Measurements from ENCODE around the gene ATP2A1.
"Not testable (repeated sequence)": the region's sequence is repeated elsewhere in the genome, so short reads cannot be mapped to it uniquely, and the experiment has no call there.

The ATP2A1 gene

DNA sequence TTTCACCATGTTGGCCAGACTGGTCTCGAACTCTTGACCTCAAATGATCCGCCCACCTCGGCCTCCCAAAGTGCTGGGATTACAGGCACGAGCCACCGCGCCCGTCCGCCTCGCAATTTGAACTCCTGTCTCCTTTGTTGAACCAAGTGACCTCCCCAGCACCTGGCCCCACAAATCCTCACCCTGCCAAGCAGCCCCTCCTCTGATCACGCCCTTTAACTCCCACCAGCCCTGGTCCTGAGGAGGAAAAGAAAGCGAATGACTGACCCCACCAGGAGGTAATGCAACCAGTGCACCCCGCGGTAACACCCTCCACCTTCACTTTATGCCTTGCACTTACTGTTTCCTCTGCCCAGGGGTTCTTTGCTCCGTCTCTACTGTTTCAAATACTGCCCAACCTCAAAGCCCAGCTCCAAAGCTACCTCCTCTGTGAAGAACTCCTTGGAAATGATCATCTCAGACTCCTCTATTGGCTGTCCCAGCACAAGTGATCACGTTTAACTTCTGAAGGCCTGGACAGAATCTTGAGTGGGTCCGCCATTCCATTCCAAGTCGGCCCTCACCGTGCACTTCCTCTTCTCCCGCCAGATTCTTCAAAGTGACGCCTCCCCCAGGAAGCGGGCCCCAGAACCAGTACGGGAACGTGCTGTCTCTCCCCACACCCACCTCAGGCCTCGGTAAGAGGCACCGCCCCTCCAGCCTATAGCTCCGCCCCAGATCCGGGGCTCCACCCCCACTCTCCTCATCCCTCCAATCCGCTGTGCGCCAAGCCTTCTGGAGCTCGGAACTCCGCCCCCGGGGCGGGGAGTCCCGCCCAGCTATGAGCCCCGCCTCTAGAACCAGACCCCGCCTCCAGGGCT lies 57.9 kb downstream of the ATP2A1 start:
- peak; percentile 64 for DNase-seq (ENCODE audit: low read depth, low spot score)

GRCh38 chr16:28936784-28937155 lies 58.5 kb downstream of the ATP2A1 start:
- no peak for DNase-seq (ENCODE audit: low read depth, low spot score)

- DNase-seq (ENCODE audit: low read depth, low spot score) = no peak
These were observed 59.1 kb downstream of the ATP2A1 start for GRCh38 chr16:28937222-28937876.

GRCh38 chr16:28938721-28939120 lies 60.4 kb downstream of the ATP2A1 start:
- DNase-seq (ENCODE audit: low read depth, low spot score) = no peak

- DNase-seq (ENCODE audit: low read depth, low spot score) = not testable (repeated sequence)
These were observed 61.5 kb downstream of the ATP2A1 start for GRCh38 chr16:28939825-28940224.

DNA sequence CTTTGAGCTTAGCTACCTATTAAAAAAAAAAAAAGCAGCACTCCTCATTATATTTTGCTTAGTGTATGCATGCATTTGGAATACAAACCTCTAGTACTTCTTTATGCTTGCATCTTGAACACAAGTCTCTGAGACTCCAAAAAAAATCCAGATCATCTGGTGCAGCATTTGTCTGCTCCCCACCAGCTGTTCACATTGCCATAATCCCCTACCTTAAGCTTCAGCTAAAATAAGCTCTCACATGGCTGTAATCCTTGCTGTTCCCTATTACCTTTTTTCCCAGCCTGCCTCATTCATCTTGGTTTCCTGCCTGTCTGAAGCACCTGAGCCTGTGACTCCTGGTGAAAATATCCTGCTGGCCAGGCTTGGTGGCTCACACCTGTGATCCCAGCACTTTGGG lies 65.0 kb downstream of the ATP2A1 start:
- no peak for DNase-seq (ENCODE audit: low read depth, low spot score)

DNA sequence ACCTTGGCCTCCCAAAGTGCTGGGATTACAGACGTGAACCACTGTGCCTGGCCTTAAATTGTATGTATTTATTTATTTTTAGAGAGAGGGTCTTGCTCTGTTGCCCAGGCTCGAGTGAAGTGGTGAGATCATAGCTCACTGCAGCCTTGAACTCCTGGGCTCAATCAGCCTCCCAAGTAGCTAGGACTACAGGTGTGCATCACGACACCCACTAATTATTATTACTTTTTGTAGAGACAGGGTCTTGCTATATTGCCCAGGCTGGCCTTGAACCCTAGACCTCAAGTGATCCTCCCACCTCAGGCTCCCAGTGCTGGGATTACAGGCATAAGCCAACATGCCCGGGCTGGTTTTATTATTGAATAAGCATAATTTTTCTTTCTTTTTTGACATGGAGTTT lies 68.4 kb downstream of the ATP2A1 start:
- DNase-seq (ENCODE audit: low read depth, low spot score) = no peak

- DNase-seq (ENCODE audit: low read depth, low spot score) = peak; percentile 99
These were observed 72.5 kb downstream of the ATP2A1 start, which contains the start of gene NFATC2IP for GRCh38 chr16:28950648-28951409. Gene NFATC2IP (plus strand): TSS chr16:28950937. CDS start chr16:28951012, 75 bp downstream.

DNA sequence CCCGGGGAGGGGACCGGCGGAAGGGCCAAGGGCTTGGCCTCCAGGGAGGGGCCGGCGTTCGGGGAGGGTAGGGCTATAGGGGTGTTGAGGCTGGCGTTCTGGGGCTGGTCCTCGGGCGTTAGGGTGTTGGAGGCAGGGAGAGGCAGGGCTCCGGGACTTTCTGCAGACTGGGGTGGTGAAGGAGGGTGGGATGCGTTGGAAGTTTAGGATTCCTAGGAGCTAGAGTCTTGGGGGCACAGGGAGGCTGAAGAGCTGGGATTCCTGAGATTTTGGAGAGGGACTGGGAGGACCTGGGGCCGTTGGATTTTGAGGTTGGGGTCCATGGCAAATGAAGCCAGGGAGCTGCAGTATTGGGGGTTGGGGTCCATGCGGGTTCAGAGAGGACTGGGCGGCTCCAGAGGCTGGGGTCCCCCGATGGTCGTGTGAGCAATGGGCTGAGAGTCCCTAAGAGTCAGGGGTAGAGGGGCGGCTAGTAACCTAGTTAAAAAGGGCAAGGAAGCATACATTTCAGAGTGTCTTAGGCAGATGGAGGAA lies 73.2 kb downstream of the ATP2A1 start:
- no peak for DNase-seq (ENCODE audit: low read depth, low spot score)

Data from activated CD4-positive, CD25-positive, alpha-beta regulatory T cell treated with anti-CD3 and anti-CD28 coated beads, Interleukin-2, amount 50 U/mL, for 16 hours (primary cell).